ENCODE measurements around the gene APBB1.

The APBB1 gene

DNA sequence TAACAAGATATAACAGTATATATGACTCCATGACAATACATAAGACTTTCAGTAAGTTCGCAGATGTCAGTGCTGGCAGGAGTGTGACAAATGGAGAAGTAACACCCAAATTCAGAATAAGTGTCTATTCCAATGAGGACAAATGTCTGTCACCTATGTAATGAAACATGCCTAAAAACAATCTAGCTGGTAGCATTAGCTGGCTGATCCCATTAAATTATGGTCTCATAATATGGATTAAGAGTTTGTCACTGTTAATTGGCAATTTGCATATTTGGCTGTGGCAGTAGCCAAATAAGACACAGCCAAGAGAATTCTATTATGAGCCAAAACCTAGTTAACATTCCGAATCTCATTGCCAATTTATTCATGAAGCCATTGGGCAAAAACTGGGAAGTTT is 68.4 kb downstream of the APBB1 start:
- Histone ChIP-seq H3K36me3 (ENCODE audit: control insufficient read depth, insufficient read depth, low read length) (no peaks in the 10 kb centered on the region), H3K27ac (no peak overlapping the region), H3K4me1 (no peaks in the 10 kb centered on the region), H3K9me3 (ENCODE audit: control insufficient read depth, low read length) (no peaks in the 10 kb centered on the region), H3K4me3 (ENCODE audit: low read depth, low read length) (no peak overlapping the region), H3K4me2 (ENCODE audit: low read length) (no peak overlapping the region), H3K27me3 (ENCODE audit: control insufficient read depth, insufficient read depth, low read length) (no peaks in the 10 kb centered on the region), H2AFZ (no peak overlapping the region), H3K9ac (no peak overlapping the region), H3K79me2 (no peaks in the 10 kb centered on the region)
- TF ChIP-seq, protein P1, sequence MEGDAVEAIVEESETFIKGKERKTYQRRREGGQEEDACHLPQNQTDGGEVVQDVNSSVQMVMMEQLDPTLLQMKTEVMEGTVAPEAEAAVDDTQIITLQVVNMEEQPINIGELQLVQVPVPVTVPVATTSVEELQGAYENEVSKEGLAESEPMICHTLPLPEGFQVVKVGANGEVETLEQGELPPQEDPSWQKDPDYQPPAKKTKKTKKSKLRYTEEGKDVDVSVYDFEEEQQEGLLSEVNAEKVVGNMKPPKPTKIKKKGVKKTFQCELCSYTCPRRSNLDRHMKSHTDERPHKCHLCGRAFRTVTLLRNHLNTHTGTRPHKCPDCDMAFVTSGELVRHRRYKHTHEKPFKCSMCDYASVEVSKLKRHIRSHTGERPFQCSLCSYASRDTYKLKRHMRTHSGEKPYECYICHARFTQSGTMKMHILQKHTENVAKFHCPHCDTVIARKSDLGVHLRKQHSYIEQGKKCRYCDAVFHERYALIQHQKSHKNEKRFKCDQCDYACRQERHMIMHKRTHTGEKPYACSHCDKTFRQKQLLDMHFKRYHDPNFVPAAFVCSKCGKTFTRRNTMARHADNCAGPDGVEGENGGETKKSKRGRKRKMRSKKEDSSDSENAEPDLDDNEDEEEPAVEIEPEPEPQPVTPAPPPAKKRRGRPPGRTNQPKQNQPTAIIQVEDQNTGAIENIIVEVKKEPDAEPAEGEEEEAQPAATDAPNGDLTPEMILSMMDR (IDR thresholded peaks at IDR 0.05): no peak

DNA sequence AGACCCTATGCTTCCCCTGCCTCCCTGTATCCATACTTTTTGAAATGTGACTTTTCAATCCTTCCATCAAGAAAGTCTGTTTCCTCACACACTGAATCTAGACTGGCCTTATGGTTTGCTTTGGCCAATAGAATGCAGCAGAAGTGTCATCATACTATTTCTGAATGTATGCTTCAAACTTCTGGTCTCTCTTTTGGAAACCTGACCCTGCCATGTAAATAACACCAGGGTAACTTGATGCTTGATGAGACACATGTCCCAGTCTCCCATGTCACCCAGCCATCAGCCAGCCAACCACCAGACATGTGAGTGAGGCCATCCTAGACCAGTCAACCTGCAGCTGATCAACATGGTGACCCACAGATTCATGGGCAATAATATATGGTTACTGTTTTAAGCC is 68.9 kb downstream of the APBB1 start:
- H3K9me3 ChIP-seq (ENCODE audit: control insufficient read depth, low read length): no peaks in the 10 kb centered on the region
- TF ChIP-seq, protein P1 (IDR thresholded peaks at IDR 0.05): no peak
- no peaks in the 10 kb centered on the region for H3K79me2 ChIP-seq
- H3K4me2 ChIP-seq (ENCODE audit: low read length): no peak overlapping the region
- H3K27me3 ChIP-seq (ENCODE audit: control insufficient read depth, insufficient read depth, low read length): no peaks in the 10 kb centered on the region
- no peak overlapping the region for H3K9ac ChIP-seq
- H2AFZ ChIP-seq: no peak overlapping the region
- H3K4me1 ChIP-seq: no peaks in the 10 kb centered on the region
- no peak overlapping the region for H3K4me3 ChIP-seq (ENCODE audit: low read depth, low read length)
- H3K36me3 ChIP-seq (ENCODE audit: control insufficient read depth, insufficient read depth, low read length): no peaks in the 10 kb centered on the region
- no peak overlapping the region for H3K27ac ChIP-seq

DNA sequence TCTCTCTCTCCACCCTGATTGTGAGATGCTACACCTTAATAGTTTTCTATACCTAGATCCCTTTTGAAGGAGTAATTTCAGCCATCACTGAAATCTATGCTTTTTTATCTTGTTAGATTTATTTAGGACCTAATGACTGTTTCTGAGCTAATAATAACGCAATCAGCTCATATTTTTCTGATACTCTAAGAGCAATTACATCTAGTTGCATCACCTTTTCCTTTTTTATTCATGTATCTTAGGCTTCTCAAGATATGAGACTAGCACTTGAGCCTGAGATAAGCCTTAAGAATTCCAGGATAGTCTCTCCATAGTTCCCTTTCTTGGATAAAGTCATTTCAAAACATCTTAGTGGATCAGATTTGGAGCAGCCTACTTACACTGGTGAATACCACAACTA is 73.5 kb downstream of the APBB1 start:
- Histone ChIP-seq H3K79me2 (no peaks in the 10 kb centered on the region), H3K9ac (no peak overlapping the region), H3K9me3 (ENCODE audit: control insufficient read depth, low read length) (no peaks in the 10 kb centered on the region), H3K27me3 (ENCODE audit: control insufficient read depth, insufficient read depth, low read length) (no peaks in the 10 kb centered on the region), H2AFZ (no peak overlapping the region), H3K27ac (no peak overlapping the region), H3K36me3 (ENCODE audit: control insufficient read depth, insufficient read depth, low read length) (no peaks in the 10 kb centered on the region), H3K4me3 (ENCODE audit: low read depth, low read length) (no peak overlapping the region), H3K4me1 (no peaks in the 10 kb centered on the region), H3K4me2 (ENCODE audit: low read length) (no peak overlapping the region)
- TF ChIP-seq, protein P1 (IDR thresholded peaks at IDR 0.05): no peak
